CD14-positive monocyte (primary cell): ENCODE results near the gene CD2AP. TPM values are rescaled to one million over a fixed set of nuclear protein-coding genes. Genes with fewer than 3 reads are reported as not detected.

Experiments used
- DNase-seq, 3 donors: peaks; one replicate each; pipeline ENCODE4 v3.0.0-alpha.2; 2011 to 2022
- H2AFZ ChIP-seq: 2 replicates; pipeline ENCODE4 v1.6.0; 2012; ENCODE audit warnings: mild to moderate bottlenecking, low read depth, low read length, inconsistent platforms; ENCODE audit not compliant: insufficient read depth, poor library complexity, severe bottlenecking
- H3K27ac ChIP-seq, 2 donors: 1 replicate in 1 of 2; 2 replicates in 1 of 2; pipeline ENCODE4 v1.5.1; 2012 to 2013; ENCODE audit warnings: low read length in 2 of 2, control low read depth in 1 of 2, inconsistent platforms in 1 of 2, low read depth in 1 of 2, mild to moderate bottlenecking in 1 of 2
- H3K27me3 ChIP-seq, 2 donors: one replicate each; pipeline versions ENCODE4 v1.6.0 to v1.6.1; 2011 to 2013; ENCODE audit warnings: low read length in 2 of 2; ENCODE audit not compliant: control insufficient read depth in 2 of 2, insufficient read depth in 2 of 2
- H3K36me3 ChIP-seq, 2 donors: replicated peaks in 1 of 2; 1 replicate in 1 of 2; 2 replicates in 1 of 2; pipeline versions ENCODE4 v1.5.1 to v1.6.1; 2012 to 2013; ENCODE audit warnings: low read length in 2 of 2, control low read depth in 1 of 2, inconsistent platforms in 1 of 2, mild to moderate bottlenecking in 1 of 2; ENCODE audit not compliant: insufficient read depth in 2 of 2, control insufficient read depth in 1 of 2
- H3K4me1 ChIP-seq, 2 donors: 1 replicate in 1 of 2; 2 replicates in 1 of 2; pipeline versions ENCODE4 v1.5.1 to v1.6.1; 2012 to 2013; ENCODE audit warnings: low read length in 2 of 2, control low read depth in 1 of 2, inconsistent platforms in 1 of 2, mild to moderate bottlenecking in 1 of 2, moderate library complexity in 1 of 2; ENCODE audit not compliant: insufficient read depth in 2 of 2, control insufficient read depth in 1 of 2
- H3K4me2 ChIP-seq: replicated peaks from 2 replicates; pipeline ENCODE3; 2012; ENCODE audit warnings: low read length, moderate library complexity, mild to moderate bottlenecking; ENCODE audit not compliant: poor library complexity, severe bottlenecking; ENCODE audit errors: extremely low read depth
- H3K4me3 ChIP-seq, 3 experiments: fragments of 200-600 bp in 1 of 3; sonication (generic) in 1 of 3; replicated peaks in 1 of 3; 1 replicate in 2 of 3; 2 replicates in 1 of 3; pipeline ENCODE4 v1.5.1; 2011 to 2013; ENCODE audit warnings: low read length in 3 of 3, mild to moderate bottlenecking in 3 of 3, control low read depth in 2 of 3, low read depth in 2 of 3, inconsistent platforms in 1 of 3, moderate library complexity in 1 of 3
- H3K79me2 ChIP-seq: 2 replicates; pipeline ENCODE4 v1.6.0; 2012; ENCODE audit warnings: mild to moderate bottlenecking, control low read depth, inconsistent platforms, low read length, moderate library complexity; ENCODE audit not compliant: insufficient read depth
- H3K9ac ChIP-seq: 2 replicates; pipeline ENCODE4 v1.6.0; 2017; ENCODE audit warnings: low read length, mild to moderate bottlenecking; ENCODE audit not compliant: insufficient read depth, poor library complexity, severe bottlenecking
- H3K9me3 ChIP-seq, 2 donors: replicated peaks in 1 of 2; 1 replicate in 1 of 2; 2 replicates in 1 of 2; pipeline versions ENCODE4 v1.5.1 to v1.6.1; 2012 to 2013; ENCODE audit warnings: low read length in 2 of 2, control low read depth in 1 of 2; ENCODE audit not compliant: control insufficient read depth in 1 of 2, insufficient read depth in 1 of 2
- H4K20me1 ChIP-seq: 2 replicates; pipeline ENCODE4 v1.6.0; 2012; ENCODE audit warnings: mild to moderate bottlenecking, low read length, control low read depth, moderate library complexity; ENCODE audit not compliant: insufficient read depth
- H3K27ac Mint-ChIP-seq, 7 donors: one replicate each; pipeline ENCODE4 v1.8.0; 2020; ENCODE audit warnings: mild to moderate bottlenecking in 7 of 7, mixed read lengths in 7 of 7, moderate library complexity in 6 of 7, inconsistent platforms in 2 of 7
- H3K27me3 Mint-ChIP-seq, 3 donors: one replicate each; pipeline ENCODE4 v1.8.0; 2021 to 2022; ENCODE audit warnings: low read depth in 3 of 3, mild to moderate bottlenecking in 3 of 3, mixed read lengths in 3 of 3, moderate library complexity in 3 of 3, inconsistent platforms in 1 of 3
- H3K36me3 Mint-ChIP-seq, 2 donors: one replicate each; pipeline ENCODE4 v1.8.0; 2020; ENCODE audit warnings: mixed read lengths in 2 of 2, inconsistent platforms in 1 of 2, mild to moderate bottlenecking in 1 of 2
- H3K4me1 Mint-ChIP-seq: one replicate; pipeline ENCODE4 v1.8.0; 2020; ENCODE audit warnings: mild to moderate bottlenecking, mixed read lengths
- H3K4me3 Mint-ChIP-seq, 2 donors: one replicate each; pipeline ENCODE4 v1.8.0; 2020; ENCODE audit warnings: mild to moderate bottlenecking in 2 of 2, mixed read lengths in 2 of 2, moderate library complexity in 1 of 2
- H3K9me3 Mint-ChIP-seq, 7 donors: one replicate each; pipeline ENCODE4 v1.8.0; 2020 to 2022; ENCODE audit warnings: mixed read lengths in 7 of 7, mild to moderate bottlenecking in 6 of 7, moderate library complexity in 6 of 7, inconsistent platforms in 2 of 7
- WGBS: methylation state at CpG from one replicate; pipeline ENCODE4 v1.1.5; 2013; ENCODE audit warnings: missing lambda C conversion rate; ENCODE audit not compliant: insufficient coverage; 5-methylcytosine and 5-hydroxymethylcytosine counted together
- intact Hi-C, 2 donors: fragments of 100-400 bp; cut with micrococcal nuclease; formaldehyde crosslinking; loops; one replicate each; pipeline versions ENCODE4 v1.15.0 to v1.15.1; 2023
- polyA plus RNA-seq, 3 donors: library from polyadenylated mRNA; depleted of rRNA in 1 of 3; unstranded in 2 of 3; stranded (reverse) in 1 of 3; fragments of 300-500 nt in 2 of 3; fragments of >200 nt in 1 of 3; fragmentation: Illumina TruSeq in 2 of 3; gene quantifications; 1 replicate in 2 of 3; 2 replicates in 1 of 3; pipeline ENCODE4 v1.2.3, GENCODE V29; 2012 to 2021
- TF ChIP-seq, protein P1 (sequence below): fragments of 200-600 bp; IDR thresholded peaks from one replicate; pipeline ENCODE4 v1.8.0; 2022; ENCODE audit warnings: antibody characterized with exemption, mild to moderate bottlenecking

Gene CD2AP
- polyA plus RNA-seq, 3 donors: 1.5 to 2.4 (median 2.0) TPM

DNA sequence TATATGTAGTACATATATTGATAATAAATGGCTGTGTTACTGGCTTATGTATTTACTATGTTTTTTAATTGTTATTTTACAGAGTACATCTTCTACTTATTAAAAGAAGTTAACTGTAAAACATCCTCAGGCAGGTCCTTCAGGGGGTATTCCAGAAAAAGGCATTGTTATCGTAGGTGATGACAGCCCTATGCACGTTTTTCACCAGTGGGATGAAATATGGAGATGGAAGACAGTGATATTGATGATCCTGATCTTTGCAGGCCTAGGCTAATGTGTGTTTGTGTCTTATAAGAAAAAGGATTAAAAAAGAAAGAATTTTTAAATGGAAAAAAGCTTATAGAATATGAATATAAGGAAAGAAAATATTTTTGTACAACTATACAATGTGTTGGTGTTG is 7.5 kb downstream of the CD2AP start:
- no peaks in the 10 kb centered on the region for H3K4me1 ChIP-seq
- peaks cover 83% of the 10 kb centered on the region for H3K79me2 ChIP-seq
- TF ChIP-seq, protein P1, sequence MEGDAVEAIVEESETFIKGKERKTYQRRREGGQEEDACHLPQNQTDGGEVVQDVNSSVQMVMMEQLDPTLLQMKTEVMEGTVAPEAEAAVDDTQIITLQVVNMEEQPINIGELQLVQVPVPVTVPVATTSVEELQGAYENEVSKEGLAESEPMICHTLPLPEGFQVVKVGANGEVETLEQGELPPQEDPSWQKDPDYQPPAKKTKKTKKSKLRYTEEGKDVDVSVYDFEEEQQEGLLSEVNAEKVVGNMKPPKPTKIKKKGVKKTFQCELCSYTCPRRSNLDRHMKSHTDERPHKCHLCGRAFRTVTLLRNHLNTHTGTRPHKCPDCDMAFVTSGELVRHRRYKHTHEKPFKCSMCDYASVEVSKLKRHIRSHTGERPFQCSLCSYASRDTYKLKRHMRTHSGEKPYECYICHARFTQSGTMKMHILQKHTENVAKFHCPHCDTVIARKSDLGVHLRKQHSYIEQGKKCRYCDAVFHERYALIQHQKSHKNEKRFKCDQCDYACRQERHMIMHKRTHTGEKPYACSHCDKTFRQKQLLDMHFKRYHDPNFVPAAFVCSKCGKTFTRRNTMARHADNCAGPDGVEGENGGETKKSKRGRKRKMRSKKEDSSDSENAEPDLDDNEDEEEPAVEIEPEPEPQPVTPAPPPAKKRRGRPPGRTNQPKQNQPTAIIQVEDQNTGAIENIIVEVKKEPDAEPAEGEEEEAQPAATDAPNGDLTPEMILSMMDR: no peak
- H3K9me3 ChIP-seq: no peaks in the 10 kb centered on the region
- Mint-ChIP-seq H3K27me3 (peaks cover 0 to 1% (median 0%) of the 10 kb centered on the region in 3 donors), H3K4me1 (peaks cover 24% of the 10 kb centered on the region), H3K4me3 (no peak overlapping the region), H3K27ac (no peak overlapping the region), H3K9me3 (no peaks in the 10 kb centered on the region), H3K36me3 (no peaks in the 10 kb centered on the region)
- no peak overlapping the region for H2AFZ ChIP-seq
- no peak overlapping the region for H3K9ac ChIP-seq
- intact Hi-C loops: no loop called here
- H3K27me3 ChIP-seq: no peaks in the 10 kb centered on the region
- H4K20me1 ChIP-seq: peaks cover 11% of the 10 kb centered on the region
- no peaks in the 10 kb centered on the region for H3K36me3 ChIP-seq
- no peak for DNase-seq
- WGBS: no CpG with 5 or more reads among the region's 2 CpGs
- no peak overlapping the region for H3K4me3 ChIP-seq
- H3K4me2 ChIP-seq: no peak overlapping the region
- H3K27ac ChIP-seq: no peak overlapping the region

DNA sequence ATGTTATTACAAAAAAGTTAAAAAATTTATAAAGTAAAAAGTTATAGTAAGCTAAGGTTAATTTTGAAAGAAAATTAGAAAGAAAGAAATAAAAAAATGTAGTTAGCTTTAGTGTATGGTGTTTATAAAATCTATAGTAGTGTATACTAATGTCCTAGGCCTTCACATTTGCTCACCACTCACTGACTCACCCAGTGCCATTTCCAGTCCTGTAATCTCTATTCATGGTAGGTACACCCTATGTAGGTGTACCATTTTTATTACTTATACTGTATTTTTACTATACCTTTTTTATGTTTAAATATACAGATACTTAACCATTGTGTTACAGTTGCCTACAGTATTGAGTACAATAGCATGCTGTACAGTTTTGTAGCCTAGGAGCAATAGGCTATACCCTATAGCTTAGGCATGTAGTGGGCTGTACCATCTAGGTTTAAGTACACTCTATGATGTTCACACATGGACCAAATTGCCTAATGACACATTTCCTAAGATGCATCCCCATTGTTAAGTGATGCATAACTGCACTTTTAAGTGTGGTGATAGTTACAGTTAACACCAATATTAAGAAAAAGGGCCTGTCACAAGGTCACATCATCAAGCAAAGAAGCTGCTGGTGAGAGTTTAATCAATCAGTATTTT is 8.0 kb downstream of the CD2AP start:
- TF ChIP-seq, protein P1: no peak
- DNase-seq: no peak
- Histone ChIP-seq H3K9me3 (no peaks in the 10 kb centered on the region), H3K4me1 (no peaks in the 10 kb centered on the region), H3K36me3 (no peaks in the 10 kb centered on the region), H3K27ac (no peak overlapping the region), H3K27me3 (no peaks in the 10 kb centered on the region), H3K79me2 (peaks cover 83% of the 10 kb centered on the region), H3K9ac (no peak overlapping the region), H2AFZ (no peak overlapping the region), H3K4me2 (no peak overlapping the region), H4K20me1 (peaks cover 11% of the 10 kb centered on the region), H3K4me3 (no peak overlapping the region)
- peaks cover 0 to 1% (median 0%) of the 10 kb centered on the region in 3 donors for H3K27me3 Mint-ChIP-seq
- H3K4me1 Mint-ChIP-seq: peaks cover 21% of the 10 kb centered on the region
- no peak overlapping the region for H3K27ac Mint-ChIP-seq
- intact Hi-C loops: no loop called here
- H3K4me3 Mint-ChIP-seq: no peak overlapping the region
- H3K36me3 Mint-ChIP-seq: no peaks in the 10 kb centered on the region
- H3K9me3 Mint-ChIP-seq: no peaks in the 10 kb centered on the region
